Small intestine (tissue), 7 donors: Measurements from ENCODE around the gene CLDN9. TPM values are rescaled to one million over a fixed set of nuclear protein-coding genes. Genes with fewer than 3 reads are reported as not detected.

ENCODE experiments used
- DNase-seq, 2 donors: peaks; one replicate each; pipeline versions ENCODE4 v3.0.0 to v3.0.0-alpha.2; 2013
- FAIRE-seq: peaks from 2 replicates; lab custom pipeline; 2012; peaks lifted over from hg19 to GRCh38; lab: Jason Lieb, UNC
- H3K27ac ChIP-seq, 3 donors: one replicate each; pipeline ENCODE4 v1.5.1; 2013; ENCODE audit warnings: low read length in 2 of 3, mild to moderate bottlenecking in 2 of 3, control low read depth in 1 of 3, inconsistent platforms in 1 of 3, low read depth in 1 of 3, moderate library complexity in 1 of 3
- H3K27me3 ChIP-seq, 3 donors: one replicate each; pipeline ENCODE4 v1.6.1; 2013; ENCODE audit warnings: low read length in 3 of 3, inconsistent platforms in 1 of 3; ENCODE audit not compliant: control insufficient read depth in 3 of 3, insufficient read depth in 3 of 3
- H3K36me3 ChIP-seq, 3 donors: one replicate each; pipeline ENCODE4 v1.6.1; 2013; ENCODE audit warnings: low read length in 3 of 3, inconsistent platforms in 1 of 3, low read depth in 1 of 3, mild to moderate bottlenecking in 1 of 3, moderate library complexity in 1 of 3; ENCODE audit not compliant: control insufficient read depth in 3 of 3, insufficient read depth in 2 of 3
- H3K4me1 ChIP-seq, 3 donors: one replicate each; pipeline ENCODE4 v1.6.1; 2013; ENCODE audit warnings: low read length in 2 of 3, inconsistent platforms in 1 of 3, low read depth in 1 of 3, mild to moderate bottlenecking in 1 of 3, moderate library complexity in 1 of 3; ENCODE audit not compliant: control insufficient read depth in 3 of 3, insufficient read depth in 2 of 3
- H3K4me3 ChIP-seq, 3 donors: one replicate each; pipeline ENCODE4 v1.5.1; 2013; ENCODE audit warnings: low read length in 3 of 3, control low read depth in 1 of 3, inconsistent platforms in 1 of 3, low read depth in 1 of 3, mild to moderate bottlenecking in 1 of 3, moderate library complexity in 1 of 3
- H3K9me3 ChIP-seq, 2 donors: one replicate each; pipeline ENCODE4 v1.6.1; 2013; ENCODE audit warnings: low read depth in 1 of 2, low read length in 1 of 2; ENCODE audit not compliant: control insufficient read depth in 2 of 2, insufficient read depth in 1 of 2
- WGBS, 3 donors: extraction: QIAGEN DNeasy Blood & Tissue Kit; methylation state at CpG; one replicate each; pipeline ENCODE4 v1.1.7; 2013; 5-methylcytosine and 5-hydroxymethylcytosine counted together
- polyA plus RNA-seq, 4 donors: library from polyadenylated mRNA; stranded (reverse) in 3 of 4; unstranded in 1 of 4; fragments of 200-250 nt in 3 of 4; fragments of 120-200 nt in 1 of 4; gene quantifications; one replicate each; pipeline versions ENCODE4 v1.2.1 to v1.2.3, GENCODE V29; 2013
- donor health status: healthy with polysubstance abuse.
- donor health status: control.
- donor health status: control.
- donor health status: Bipolar disorder and iron deficiency.
- donor health status: healthy.

Gene CLDN9
- polyA plus RNA-seq, 4 donors = 0.76 to 2.7 (median 0.99) TPM

DNA sequence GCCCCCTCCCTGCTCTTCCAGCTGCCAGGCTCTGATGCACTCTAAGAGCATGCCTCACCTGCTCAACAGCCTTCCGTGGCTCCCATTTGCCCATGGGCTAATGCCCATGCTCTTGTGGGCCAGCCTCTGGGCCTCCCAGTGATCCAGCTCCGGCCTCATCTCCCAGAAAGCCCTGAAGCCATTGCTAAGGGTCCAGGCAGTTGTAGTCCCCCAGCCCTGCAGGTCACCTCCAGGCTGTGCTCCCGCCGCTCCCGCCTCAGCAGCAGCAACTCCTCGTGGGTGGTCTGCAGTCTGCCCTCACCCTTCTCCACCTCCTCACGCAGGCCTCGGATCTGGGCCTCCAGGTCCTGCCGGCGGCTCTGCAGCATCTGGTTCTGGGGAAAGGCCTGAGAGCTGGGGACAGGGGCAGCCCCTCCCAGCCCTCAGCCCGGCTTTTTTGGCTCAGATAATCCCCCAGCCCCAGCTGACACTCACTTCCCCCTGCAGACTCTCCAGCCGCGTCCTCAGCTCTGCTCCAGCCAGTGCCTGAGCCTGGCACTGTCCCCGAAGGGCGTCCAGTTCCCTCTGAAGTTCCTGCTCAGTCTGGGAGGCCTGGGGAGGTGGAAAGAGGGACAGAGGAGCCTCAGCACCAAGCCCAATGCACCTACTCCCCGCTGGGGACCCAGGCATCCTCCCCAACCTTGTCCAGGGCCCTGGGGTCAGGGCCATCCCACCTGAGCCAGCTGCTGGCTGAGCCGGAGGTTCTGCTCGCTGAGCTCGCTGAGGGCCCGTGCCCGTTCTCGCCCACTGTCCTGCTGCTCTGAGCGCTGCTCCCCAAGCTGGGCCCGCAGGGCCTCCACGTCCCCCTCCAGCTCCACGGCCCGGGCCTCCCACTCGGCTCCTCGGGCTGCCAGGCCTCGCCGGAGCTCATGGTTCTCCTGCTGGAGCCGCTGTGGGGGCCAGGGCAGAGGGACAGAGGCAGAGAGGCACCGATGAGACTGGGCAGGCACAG is 17.8 kb downstream of the CLDN9 start:
- 83 to 91% (median 89%) methylated on average over 27 to 33 of the region's 33 CpGs for WGBS, 3 donors
- Histone ChIP-seq H3K27ac (no peak overlapping the region), H3K9me3 (no peaks in the 10 kb centered on the region), H3K4me1 (peaks cover 0 to 21% (median 0%) of the 10 kb centered on the region in 3 donors), H3K4me3 (no peak overlapping the region), H3K27me3 (peaks cover 0 to 35% (median 9%) of the 10 kb centered on the region in 3 donors), H3K36me3 (peaks cover 0 to 44% (median 5%) of the 10 kb centered on the region in 3 donors)
- FAIRE-seq (no peak), DNase-seq (no peak)

DNA sequence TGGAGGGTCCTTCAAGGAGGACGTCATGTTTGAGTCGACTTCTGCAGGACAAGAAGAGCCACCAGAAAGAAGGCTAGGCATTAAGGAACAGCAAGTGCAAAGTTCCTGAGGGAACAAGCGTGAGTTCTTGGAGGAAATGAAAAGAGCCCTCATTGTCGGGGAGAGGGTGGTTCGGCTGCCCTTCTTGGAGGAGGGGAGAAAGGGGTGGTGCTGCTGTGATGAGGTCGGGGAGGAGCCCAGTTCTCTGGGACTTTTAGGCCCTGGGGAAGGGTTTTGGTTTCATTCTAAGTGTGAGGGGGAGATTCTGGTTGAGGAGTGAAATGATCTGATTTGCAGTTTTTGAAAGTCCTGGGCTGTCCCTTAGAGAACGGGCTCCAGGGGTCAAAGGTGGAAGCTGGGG is 19.9 kb downstream of the CLDN9 start:
- no peak for FAIRE-seq
- 12 to 26% (median 18%) methylated on average over 7 of the region's 7 CpGs for WGBS, 3 donors
- Histone ChIP-seq H3K27me3 (peaks cover 0 to 49% (median 9%) of the 10 kb centered on the region in 3 donors), H3K4me1 (peaks cover 0 to 23% (median 0%) of the 10 kb centered on the region in 3 donors), H3K4me3 (no peak overlapping the region), H3K9me3 (no peaks in the 10 kb centered on the region), H3K36me3 (peaks cover 0 to 23% (median 0%) of the 10 kb centered on the region in 3 donors), H3K27ac (no peak overlapping the region)
- peak in 1 of 2 donors; percentile 37 for DNase-seq

GRCh38 chr16:3035289-3035971 is 22.7 kb downstream of the CLDN9 start:
- peak overlapping the region in 2 of 3 donors; percentile 59 to 75 for H3K4me3 ChIP-seq
- peaks cover 0 to 35% (median 18%) of the 10 kb centered on the region in 3 donors for H3K27me3 ChIP-seq
- FAIRE-seq = no peak
- 45 to 60% (median 56%) methylated on average over 14 to 19 of the region's 19 CpGs for WGBS, 3 donors
- H3K9me3 ChIP-seq = no peaks in the 10 kb centered on the region
- DNase-seq = no peak
- no peak overlapping the region for H3K27ac ChIP-seq
- peaks cover 0 to 23% (median 0%) of the 10 kb centered on the region in 3 donors for H3K4me1 ChIP-seq
- peaks cover 0 to 5% (median 0%) of the 10 kb centered on the region in 3 donors for H3K36me3 ChIP-seq

GRCh38 chr16:3035972-3036725 is 23.4 kb downstream of the CLDN9 start:
- Histone ChIP-seq H3K4me1 (peaks cover 0 to 23% (median 0%) of the 10 kb centered on the region in 3 donors), H3K27ac (peak overlapping the region in 2 of 3 donors; percentile 8 to 50), H3K4me3 (peak overlapping the region; percentile 57 to 75 (median 59)), H3K36me3 (peaks cover 0 to 4% (median 0%) of the 10 kb centered on the region in 3 donors), H3K9me3 (no peaks in the 10 kb centered on the region), H3K27me3 (peaks cover 0 to 33% (median 16%) of the 10 kb centered on the region in 3 donors)
- DNase-seq (peak; percentile 66 to 71), FAIRE-seq (no peak)
- WGBS, 3 donors = 1 to 3% (median 2%) methylated on average over 31 to 40 of the region's 40 CpGs

GRCh38 chr16:3036726-3037315 is 24.1 kb downstream of the CLDN9 start, which contains the start of gene BICDL2:
BICDL2 (minus strand) TSS chr16:3036944; CDS start chr16:3035496, 1,448 bp downstream.
- Histone ChIP-seq H3K27me3 (peaks cover 0 to 33% (median 16%) of the 10 kb centered on the region in 3 donors), H3K9me3 (no peaks in the 10 kb centered on the region), H3K4me1 (peaks cover 0 to 23% (median 0%) of the 10 kb centered on the region in 3 donors), H3K27ac (peak within 1 kb of the TSS in 2 of 3 donors; percentile 42 to 50), H3K36me3 (peaks cover 0 to 4% (median 0%) of the 10 kb centered on the region in 3 donors), H3K4me3 (peak within 1 kb of the TSS; percentile 57 to 75 (median 59))
- 4 to 6% (median 5%) methylated on average over 27 to 44 of the region's 44 CpGs for WGBS, 3 donors
- FAIRE-seq (no peak), DNase-seq (peak; percentile 77 to 82)

GRCh38 chr16:3038256-3038655 is 25.5 kb downstream of the CLDN9 start:
- DNase-seq = peak; percentile 72 to 81
- no peak for FAIRE-seq
- WGBS, 3 donors = 15 to 34% (median 15%) methylated on average over 11 of the region's 11 CpGs
- H3K9me3 ChIP-seq = no peaks in the 10 kb centered on the region
- peaks cover 0 to 39% (median 16%) of the 10 kb centered on the region in 3 donors for H3K27me3 ChIP-seq
- H3K4me1 ChIP-seq = peaks cover 0 to 20% (median 0%) of the 10 kb centered on the region in 3 donors
- peaks cover 0 to 4% (median 0%) of the 10 kb centered on the region in 3 donors for H3K36me3 ChIP-seq
- peak overlapping the region in 1 of 3 donors; percentile 38 for H3K27ac ChIP-seq
- H3K4me3 ChIP-seq = no peak overlapping the region

GRCh38 chr16:3038896-3039295 is 26.2 kb downstream of the CLDN9 start:
- H3K27ac ChIP-seq = peak overlapping the region in 1 of 3 donors; percentile 38
- FAIRE-seq (no peak), DNase-seq (peak; percentile 82 to 90)
- peaks cover 0 to under 1% (median 0%) of the 10 kb centered on the region in 3 donors for H3K36me3 ChIP-seq
- WGBS, 3 donors = 17 to 60% (median 43%) methylated on average over 5 of the region's 5 CpGs
- no peak overlapping the region for H3K4me3 ChIP-seq
- peaks cover 0 to 20% (median 0%) of the 10 kb centered on the region in 3 donors for H3K4me1 ChIP-seq
- peaks cover 0 to 45% (median 16%) of the 10 kb centered on the region in 3 donors for H3K27me3 ChIP-seq
- H3K9me3 ChIP-seq = no peaks in the 10 kb centered on the region
